ENCODE measurements around the gene KCTD11. TPM values are rescaled to one million over a fixed set of nuclear protein-coding genes. Genes with fewer than 3 reads are reported as not detected.

The KCTD11 gene
- total and polyA plus RNA-seq, 2 of the 13 experiments (the other 11 are each of a cell fraction or from before 2014, with no cell fraction given) = 1.6 to 2.6 TPM

- TF ChIP-seq DZIP1 (CRISPR knock-in tag; IDR thresholded peaks at IDR 0.05) (0 out of 2 replicates have a peak, but pooled peaks have one; percentile 10), ZSCAN21 (CRISPR knock-in tag; IDR thresholded peaks at IDR 0.05; ENCODE audit: borderline replicate concordance) (no peak), ZFP36L2 (CRISPR knock-in tag; IDR thresholded peaks at IDR 0.05) (no peak), GABPB1 (CRISPR knock-in tag; IDR thresholded peaks at IDR 0.05) (0 out of 2 replicates have a peak, but pooled peaks have one; percentile 8), POLR2A (IDR thresholded peaks at IDR 0.05; ENCODE audit: insufficient read depth in 1 of 2, low read depth in 2 of 2, low read length in 2 of 2) (peak in 1 of 2 experiments; percentile 54; a peak in 2 of 4 replicates), HDAC1 (CRISPR knock-in tag; IDR thresholded peaks at IDR 0.05) (no peak), ZNF790 (CRISPR knock-in tag; IDR thresholded peaks at IDR 0.05; ENCODE audit: borderline replicate concordance) (0 out of 2 replicates have a peak, but pooled peaks have one; percentile 21), MTERF4 (CRISPR knock-in tag; IDR thresholded peaks at IDR 0.05) (0 out of 2 replicates have a peak, but pooled peaks have one; percentile 47), TFDP2 (CRISPR knock-in tag; IDR thresholded peaks at IDR 0.05) (peak; percentile 30; the same call in 1 of the 2 replicates), ZNF18 (CRISPR knock-in tag; IDR thresholded peaks at IDR 0.05; ENCODE audit: insufficient replicate concordance) (peak; percentile 61), PRPF4 (IDR thresholded peaks at IDR 0.05; ENCODE audit: low read depth, low read length, poor library complexity, severe bottlenecking) (no peak), ZNF232 (CRISPR knock-in tag; IDR thresholded peaks at IDR 0.05; ENCODE audit: borderline replicate concordance) (0 out of 2 replicates have a peak, but pooled peaks have one; percentile 7), SRSF1 (optimal IDR thresholded peaks at IDR 0.05; ENCODE audit: low read depth, low read length) (peak; percentile 26)
Measured at GRCh38 chr17:7329997-7330637, 21.8 kb upstream of the KCTD11 start (continued).
